Type B pancreatic cell (in vitro differentiated cells): ENCODE measurements around the gene DLGAP4. TPM values are rescaled to one million over a fixed set of nuclear protein-coding genes. Genes with fewer than 3 reads are reported as not detected.

Source experiments
- DNase-seq: peaks from one replicate; pipeline ENCODE4 v3.0.0; 2021; ENCODE audit warnings: mixed read lengths; ENCODE audit not compliant: unreplicated experiment; ENCODE audit errors: extremely low spot score
- H3K27ac Mint-ChIP-seq: 2 replicates; pipeline ENCODE4 v1.8.0; 2021; ENCODE audit warnings: mild to moderate bottlenecking, mixed read lengths
- H3K27me3 Mint-ChIP-seq: 2 replicates; pipeline ENCODE4 v1.8.0; 2021; ENCODE audit warnings: mixed read lengths
- H3K36me3 Mint-ChIP-seq: 2 replicates; pipeline ENCODE4 v1.8.0; 2021; ENCODE audit warnings: mixed read lengths
- H3K4me1 Mint-ChIP-seq: one replicate; pipeline ENCODE4 v1.8.0; 2021; ENCODE audit warnings: mixed read lengths; ENCODE audit not compliant: unreplicated experiment
- H3K4me3 Mint-ChIP-seq: 2 replicates; pipeline ENCODE4 v1.8.0; 2021; ENCODE audit warnings: mild to moderate bottlenecking, mixed read lengths
- H3K9me3 Mint-ChIP-seq: 2 replicates; pipeline ENCODE4 v1.8.0; 2021; ENCODE audit warnings: mixed read lengths
- total RNA-seq: library from RNA; stranded (reverse); gene quantifications from 2 replicates; pipeline ENCODE4 v1.2.1, GENCODE V29; 2021; ENCODE audit warnings: low replicate concordance
- TF ChIP-seq, protein P1 (sequence below): fragments of 200-600 bp; sonication (generic); conservative IDR thresholded peaks from 2 replicates; pipeline ENCODE4 v1.5.0; 2021; ENCODE audit warnings: antibody characterized with exemption, mild to moderate bottlenecking

Gene DLGAP4
- total RNA-seq, 1 donor from 2014 or later = 78.0 TPM

DNA sequence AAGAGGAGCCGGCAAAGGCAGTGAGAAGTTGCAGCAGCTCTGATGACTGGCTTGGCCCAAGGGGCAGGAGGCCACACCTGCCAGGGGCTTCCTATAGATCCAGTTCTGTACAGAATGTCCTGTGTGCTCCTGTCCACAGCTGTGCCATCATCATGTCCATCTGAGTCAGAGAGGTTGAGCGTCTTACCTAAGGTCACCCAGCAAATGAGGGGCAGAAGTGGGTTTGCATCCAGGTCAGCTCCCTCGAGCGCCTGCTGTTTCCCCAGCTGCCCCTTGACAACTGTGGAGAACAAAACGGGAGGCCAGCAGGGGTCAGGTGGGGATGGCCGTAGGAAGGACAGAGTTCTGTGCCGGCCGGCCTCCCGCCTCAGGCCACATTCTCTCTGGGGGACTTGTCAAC, 47.6 kb downstream of the DLGAP4 start:
- Mint-ChIP-seq H3K4me3 (no peak overlapping the region), H3K27me3 (peaks cover 5% of the 10 kb centered on the region), H3K27ac (no peak overlapping the region), H3K4me1 (no peaks in the 10 kb centered on the region), H3K36me3 (no peaks in the 10 kb centered on the region), H3K9me3 (no peaks in the 10 kb centered on the region)
- TF ChIP-seq, protein P1, sequence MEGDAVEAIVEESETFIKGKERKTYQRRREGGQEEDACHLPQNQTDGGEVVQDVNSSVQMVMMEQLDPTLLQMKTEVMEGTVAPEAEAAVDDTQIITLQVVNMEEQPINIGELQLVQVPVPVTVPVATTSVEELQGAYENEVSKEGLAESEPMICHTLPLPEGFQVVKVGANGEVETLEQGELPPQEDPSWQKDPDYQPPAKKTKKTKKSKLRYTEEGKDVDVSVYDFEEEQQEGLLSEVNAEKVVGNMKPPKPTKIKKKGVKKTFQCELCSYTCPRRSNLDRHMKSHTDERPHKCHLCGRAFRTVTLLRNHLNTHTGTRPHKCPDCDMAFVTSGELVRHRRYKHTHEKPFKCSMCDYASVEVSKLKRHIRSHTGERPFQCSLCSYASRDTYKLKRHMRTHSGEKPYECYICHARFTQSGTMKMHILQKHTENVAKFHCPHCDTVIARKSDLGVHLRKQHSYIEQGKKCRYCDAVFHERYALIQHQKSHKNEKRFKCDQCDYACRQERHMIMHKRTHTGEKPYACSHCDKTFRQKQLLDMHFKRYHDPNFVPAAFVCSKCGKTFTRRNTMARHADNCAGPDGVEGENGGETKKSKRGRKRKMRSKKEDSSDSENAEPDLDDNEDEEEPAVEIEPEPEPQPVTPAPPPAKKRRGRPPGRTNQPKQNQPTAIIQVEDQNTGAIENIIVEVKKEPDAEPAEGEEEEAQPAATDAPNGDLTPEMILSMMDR = no peak
- DNase-seq = no peak

DNA sequence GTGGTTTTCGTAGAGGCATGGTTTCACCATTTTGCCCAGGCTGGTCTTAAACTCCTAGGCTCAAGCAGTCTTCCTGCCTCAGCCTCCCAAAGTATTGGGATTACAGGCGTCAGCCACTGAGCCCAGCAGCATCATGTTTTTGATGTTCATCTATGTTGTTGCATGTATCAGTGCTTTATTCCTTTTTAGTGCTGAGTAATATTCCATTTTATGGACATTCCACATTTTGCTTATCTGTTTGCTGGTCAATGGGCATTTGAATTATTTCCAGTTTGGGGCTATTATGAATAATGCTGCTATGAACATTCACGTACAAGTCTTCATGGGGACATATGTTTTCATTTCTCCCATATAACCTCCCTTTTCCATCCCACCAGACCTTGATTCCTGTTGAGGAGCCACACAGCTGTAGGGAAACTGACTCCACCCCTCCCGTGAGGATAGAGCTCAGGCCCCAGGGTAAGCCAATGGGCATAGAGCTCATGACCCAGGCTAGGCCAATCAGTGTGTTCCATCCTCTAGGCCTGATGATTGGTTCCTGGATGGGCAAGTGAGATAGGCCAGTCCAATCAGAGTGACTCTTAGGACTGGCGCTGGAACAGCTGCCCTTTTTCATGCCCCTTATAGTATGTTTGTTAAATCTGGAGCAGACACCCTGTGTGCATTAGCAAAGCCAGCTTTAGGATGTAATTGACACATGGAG, 49.5 kb downstream of the DLGAP4 start:
- no peaks in the 10 kb centered on the region for H3K36me3 Mint-ChIP-seq
- H3K4me1 Mint-ChIP-seq = no peaks in the 10 kb centered on the region
- H3K4me3 Mint-ChIP-seq = no peak overlapping the region
- H3K27ac Mint-ChIP-seq = no peak overlapping the region
- TF ChIP-seq, protein P1 = no peak
- H3K27me3 Mint-ChIP-seq = peaks cover 5% of the 10 kb centered on the region
- no peak for DNase-seq
- no peaks in the 10 kb centered on the region for H3K9me3 Mint-ChIP-seq

DNA sequence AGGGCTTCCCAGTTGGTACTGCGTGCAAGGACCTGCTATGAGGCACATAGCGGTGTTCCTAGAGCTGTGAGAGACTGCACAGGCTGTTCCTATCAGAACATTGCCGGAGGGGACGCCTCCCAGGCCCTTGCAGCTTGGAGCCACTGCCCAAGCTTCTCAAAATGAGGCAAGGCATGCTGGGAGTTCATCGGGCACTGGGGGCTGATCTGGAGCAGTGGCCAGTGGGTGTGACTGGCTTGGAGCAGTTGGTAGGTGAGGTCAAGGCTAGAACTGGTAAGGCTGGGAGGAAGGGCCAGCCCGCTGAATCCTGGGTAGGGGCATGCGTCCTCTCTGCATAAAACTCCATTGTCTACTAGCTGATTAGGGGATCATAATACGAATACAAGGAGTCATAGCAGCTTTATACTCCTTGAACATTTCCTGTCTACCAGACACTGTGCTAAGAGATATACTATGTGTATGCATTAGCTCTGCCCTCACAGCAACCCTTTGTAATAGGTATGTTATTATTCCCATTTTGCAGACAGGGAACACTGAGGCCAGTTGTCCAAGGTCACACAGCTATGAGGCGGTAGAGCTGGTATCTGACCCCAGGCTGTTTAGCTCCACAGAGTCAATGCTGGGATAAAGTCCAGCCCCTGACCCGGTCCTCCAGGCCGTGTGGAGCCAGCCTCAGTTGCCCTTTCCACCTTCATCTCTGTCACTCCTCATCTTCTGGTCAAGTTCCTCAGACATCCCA, 53.7 kb downstream of the DLGAP4 start:
- no peak overlapping the region for H3K27ac Mint-ChIP-seq
- TF ChIP-seq, protein P1 = no peak
- H3K27me3 Mint-ChIP-seq = peaks cover 22% of the 10 kb centered on the region
- H3K36me3 Mint-ChIP-seq = no peaks in the 10 kb centered on the region
- no peaks in the 10 kb centered on the region for H3K4me1 Mint-ChIP-seq
- no peaks in the 10 kb centered on the region for H3K9me3 Mint-ChIP-seq
- no peak overlapping the region for H3K4me3 Mint-ChIP-seq
- DNase-seq = no peak

DNA sequence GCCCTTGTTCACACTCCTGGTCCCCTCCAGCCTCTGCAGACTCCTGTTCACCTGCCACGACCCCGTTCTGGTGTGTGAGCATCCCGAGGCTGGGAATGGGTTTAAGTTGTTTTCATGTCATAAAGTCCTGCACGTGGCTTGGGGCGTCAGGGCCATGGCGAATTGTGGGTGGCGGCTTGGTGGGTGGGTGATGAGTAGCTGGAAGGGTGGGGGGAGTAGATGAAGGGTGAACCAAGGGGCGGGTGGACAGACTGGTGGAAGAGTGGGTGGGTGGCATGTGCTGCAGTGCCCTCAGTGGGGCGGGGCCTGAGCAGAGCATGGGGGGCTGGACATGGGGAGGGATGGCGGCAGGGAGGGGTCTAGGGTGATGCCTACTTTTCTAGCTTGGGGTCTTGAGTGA, 54.3 kb downstream of the DLGAP4 start:
- H3K4me1 Mint-ChIP-seq = no peaks in the 10 kb centered on the region
- no peak overlapping the region for H3K4me3 Mint-ChIP-seq
- peaks cover 24% of the 10 kb centered on the region for H3K27me3 Mint-ChIP-seq
- TF ChIP-seq, protein P1 = no peak
- no peak for DNase-seq
- no peaks in the 10 kb centered on the region for H3K9me3 Mint-ChIP-seq
- H3K36me3 Mint-ChIP-seq = no peaks in the 10 kb centered on the region
- H3K27ac Mint-ChIP-seq = no peak overlapping the region

DNA sequence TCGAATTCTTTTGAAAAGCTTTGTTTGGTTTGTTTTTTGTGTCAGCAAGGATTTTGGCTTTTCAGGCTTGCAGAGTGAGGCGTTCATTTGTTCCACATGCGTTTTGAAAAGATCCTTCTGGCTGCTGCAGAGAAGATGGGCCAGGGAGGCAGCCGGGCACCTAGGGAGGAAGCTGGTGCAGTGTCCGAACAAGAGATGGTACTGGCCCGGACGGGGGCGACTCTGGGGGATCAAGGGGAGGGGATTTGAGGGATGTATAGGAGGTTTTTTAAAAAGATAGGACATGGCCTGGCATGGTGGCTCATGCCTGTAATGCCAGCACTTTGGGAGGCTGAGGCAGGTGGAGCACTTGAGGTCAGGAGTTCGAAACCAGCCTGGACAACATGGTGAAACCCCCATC, 55.3 kb downstream of the DLGAP4 start:
- no peak for DNase-seq
- H3K27ac Mint-ChIP-seq = no peak overlapping the region
- H3K36me3 Mint-ChIP-seq = no peaks in the 10 kb centered on the region
- TF ChIP-seq, protein P1 = no peak
- H3K4me3 Mint-ChIP-seq = no peak overlapping the region
- peaks cover 26% of the 10 kb centered on the region for H3K27me3 Mint-ChIP-seq
- H3K4me1 Mint-ChIP-seq = no peaks in the 10 kb centered on the region
- no peaks in the 10 kb centered on the region for H3K9me3 Mint-ChIP-seq
